B cell (primary cell): ENCODE measurements around the gene ATG13. TPM values are rescaled to one million over a fixed set of nuclear protein-coding genes. Genes with fewer than 3 reads are reported as not detected.

Experiments
- ATAC-seq: fragments of 200-7000 bp; cut with Tn5 transposase; one replicate; pipeline ENCODE4 v1.10.0; 2021; ENCODE audit warnings: low read depth, mild to moderate bottlenecking, moderate number of reproducible peaks, moderate library complexity
- CTCF ChIA-PET: fragments of 350-600 bp; sonication (Branson Sonifier 250); formaldehyde crosslinking; loops from one replicate; lab custom pipeline; 2021; ENCODE audit warnings: antibody characterized with exemption, inconsistent platforms; lab: Charles Lee
- POLR2A ChIA-PET: fragments of 350-600 bp; sonication (Branson Sonifier 250); formaldehyde crosslinking; loops from one replicate; lab custom pipeline; 2021; ENCODE audit warnings: antibody characterized with exemption; lab: Charles Lee
- DNase-seq: peaks from one replicate; pipeline ENCODE4 v3.0.0; 2013
- H2AFZ ChIP-seq: 2 replicates; pipeline ENCODE4 v1.6.1; 2012; ENCODE audit warnings: mild to moderate bottlenecking, low read depth, low read length; ENCODE audit not compliant: insufficient read depth, poor library complexity, severe bottlenecking
- H3K27ac ChIP-seq, 2 donors: 1 replicate in 1 of 2; 2 replicates in 1 of 2; pipeline ENCODE4 v1.5.1; 2012 to 2013; ENCODE audit warnings: low read length in 2 of 2, mild to moderate bottlenecking in 2 of 2, moderate library complexity in 1 of 2
- H3K27me3 ChIP-seq, 4 experiments: fragments of 200-600 bp in 1 of 4; sonication (generic) in 1 of 4; replicated peaks in 1 of 4; 1 replicate in 2 of 4; 2 replicates in 2 of 4; pipeline versions ENCODE4 v1.6.1 to v1.7.0; 2013 to 2016; ENCODE audit warnings: low read length in 3 of 4, mild to moderate bottlenecking in 2 of 4, mixed read lengths in 1 of 4, moderate library complexity in 1 of 4; ENCODE audit not compliant: insufficient read depth in 4 of 4, control insufficient read depth in 3 of 4; ENCODE audit errors: control extremely low read depth in 1 of 4
- H3K36me3 ChIP-seq, 2 experiments: replicated peaks in 1 of 2; 1 replicate in 1 of 2; 2 replicates in 1 of 2; pipeline versions ENCODE4 v1.6.1 to v1.7.1; 2013; ENCODE audit warnings: low read length in 1 of 2; ENCODE audit not compliant: insufficient read depth in 2 of 2, control insufficient read depth in 1 of 2; ENCODE audit errors: control extremely low read depth in 1 of 2, extremely low read depth in 1 of 2
- H3K4me1 ChIP-seq, 2 donors: fragments of 200-600 bp in 1 of 2; sonication (generic) in 1 of 2; 1 replicate in 1 of 2; 2 replicates in 1 of 2; pipeline versions ENCODE4 v1.5.1 to v1.6.1; 2013 to 2017; ENCODE audit warnings: low read length in 2 of 2; ENCODE audit not compliant: control insufficient read depth in 2 of 2, insufficient read depth in 2 of 2
- H3K4me2 ChIP-seq: replicated peaks from 2 replicates; pipeline ENCODE3; 2012; ENCODE audit warnings: mild to moderate bottlenecking, low read depth, low read length; ENCODE audit not compliant: poor library complexity, severe bottlenecking
- H3K4me3 ChIP-seq, 5 experiments: fragments of 200-600 bp in 1 of 5; sonication (generic) in 1 of 5; 1 replicate in 3 of 5; 2 replicates in 2 of 5; pipeline versions ENCODE4 v1.5.1 to v1.7.0; 2011 to 2016; ENCODE audit warnings: low read length in 4 of 5, mild to moderate bottlenecking in 4 of 5, low read depth in 2 of 5, control low read depth in 1 of 5, moderate library complexity in 1 of 5; ENCODE audit not compliant: insufficient read depth in 1 of 5; ENCODE audit errors: control extremely low read depth in 1 of 5, extremely low read depth in 1 of 5
- H3K79me2 ChIP-seq: fragments of 200-600 bp; sonication (generic); one replicate; pipeline ENCODE4 v1.6.0; 2016; ENCODE audit warnings: low read length; ENCODE audit not compliant: control insufficient read depth, insufficient read depth
- H3K9ac ChIP-seq: fragments of 200-600 bp; sonication (generic); 2 replicates; pipeline ENCODE4 v1.6.1; 2017; ENCODE audit warnings: mild to moderate bottlenecking, low read length, moderate library complexity
- H3K9me3 ChIP-seq, 3 donors: one replicate each; pipeline versions ENCODE4 v1.6.1 to v1.7.1; 2013; ENCODE audit warnings: low read length in 2 of 3; ENCODE audit not compliant: control insufficient read depth in 2 of 3, insufficient read depth in 1 of 3; ENCODE audit errors: control extremely low read depth in 1 of 3
- H4K20me1 ChIP-seq: 2 replicates; pipeline ENCODE4 v1.6.0; 2012; ENCODE audit warnings: mild to moderate bottlenecking, low read length; ENCODE audit not compliant: insufficient read depth, control insufficient read depth, poor library complexity, severe bottlenecking
- H3K27ac Mint-ChIP-seq: one replicate; pipeline ENCODE4 v1.8.0; 2021; ENCODE audit warnings: mixed read lengths
- H3K27me3 Mint-ChIP-seq: one replicate; pipeline ENCODE4 v1.8.0; 2021; ENCODE audit warnings: mixed read lengths
- H3K4me1 Mint-ChIP-seq: one replicate; pipeline ENCODE4 v1.8.0; 2021; ENCODE audit warnings: mixed read lengths
- H3K4me3 Mint-ChIP-seq: one replicate; pipeline ENCODE4 v1.8.0; 2021; ENCODE audit warnings: mixed read lengths
- H3K9me3 Mint-ChIP-seq: one replicate; pipeline ENCODE4 v1.8.0; 2022; ENCODE audit warnings: mixed read lengths; ENCODE audit not compliant: insufficient read depth
- CTCF ChIP-seq: fragments of 200-600 bp; IDR thresholded peaks from one replicate; pipeline ENCODE4 v1.8.0; 2022; ENCODE audit warnings: antibody characterized with exemption, mild to moderate bottlenecking
- EZH2 ChIP-seq: IDR thresholded peaks from 2 replicates; pipeline ENCODE4 v1.6.1; 2012; ENCODE audit warnings: borderline replicate concordance, low read depth, mild to moderate bottlenecking, moderate library complexity, low read length; ENCODE audit not compliant: insufficient read depth, poor library complexity, severe bottlenecking
- WGBS: methylation state at CpG from one replicate; pipeline ENCODE4 v1.1.5; 2013; ENCODE audit warnings: missing lambda C conversion rate; ENCODE audit not compliant: insufficient coverage; 5-methylcytosine and 5-hydroxymethylcytosine counted together
- intact Hi-C: fragments of 100-400 bp; cut with micrococcal nuclease; formaldehyde crosslinking; loops from one replicate; pipeline ENCODE4 v1.10.0; 2022
- polyA plus RNA-seq: library from polyadenylated mRNA; depleted of rRNA; stranded (reverse); fragments of >200 nt; gene quantifications from 2 replicates; pipeline ENCODE4 v1.2.3, GENCODE V29; 2012
- total RNA-seq, 2 donors: library from RNA; stranded (reverse); fragments of 120-200 nt in 1 of 2; gene quantifications; 1 replicate in 1 of 2; 2 replicates in 1 of 2; pipeline versions ENCODE4 v1.2.3 to v1.2.4, GENCODE V29; 2013 to 2022

ATG13 gene
- total and polyA plus RNA-seq, 2 donors (not counting 1 experiment from before 2014, with no cell fraction given): 48.5 to 88.8 TPM

- Histone ChIP-seq H3K4me1 (peaks cover 9% of the 10 kb centered on the region in 2 donors), H3K36me3 (no peaks in the 10 kb centered on the region), H3K4me2 (no peak overlapping the region), H3K9ac (no peak overlapping the region), H3K79me2 (no peaks in the 10 kb centered on the region), H3K27ac (no peak overlapping the region), H3K9me3 (peaks cover 0 to 9% (median 8%) of the 10 kb centered on the region in 3 donors), H4K20me1 (no peaks in the 10 kb centered on the region), H2AFZ (no peak overlapping the region), H3K4me3 (no peak overlapping the region), H3K27me3 (no peaks in the 10 kb centered on the region)
- DNase-seq (no peak), ATAC-seq (no peak)
- TF ChIP-seq CTCF (no peak), EZH2 (no peak)
- H3K9me3 Mint-ChIP-seq: peaks cover 4% of the 10 kb centered on the region
- POLR2A ChIA-PET: no interaction called here
- CTCF ChIA-PET: no interaction called here
- no CpG with 5 or more reads among the region's 3 CpGs for WGBS
- H3K27me3 Mint-ChIP-seq: no peaks in the 10 kb centered on the region
- intact Hi-C loops: no loop called here
- peaks cover 9% of the 10 kb centered on the region for H3K4me1 Mint-ChIP-seq
- H3K27ac Mint-ChIP-seq: no peak overlapping the region
- H3K4me3 Mint-ChIP-seq: no peak overlapping the region
Measured at GRCh38 chr11:46600194-46600960, 17.0 kb upstream of the ATG13 start.

- intact Hi-C loops: no loop called here
- no peak overlapping the region for H3K4me3 ChIP-seq
- H3K27me3 ChIP-seq: no peaks in the 10 kb centered on the region
- peaks cover 9% of the 10 kb centered on the region in 2 donors for H3K4me1 ChIP-seq
- CTCF ChIA-PET: no interaction called here
- Mint-ChIP-seq H3K4me1 (peaks cover 9% of the 10 kb centered on the region), H3K27me3 (no peaks in the 10 kb centered on the region), H3K9me3 (peaks cover 4% of the 10 kb centered on the region), H3K4me3 (no peak overlapping the region), H3K27ac (no peak overlapping the region)
- peaks cover 0 to 9% (median 8%) of the 10 kb centered on the region in 3 donors for H3K9me3 ChIP-seq
- DNase-seq (no peak), ATAC-seq (no peak)
- no peaks in the 10 kb centered on the region for H3K36me3 ChIP-seq
- H4K20me1 ChIP-seq: no peaks in the 10 kb centered on the region
- WGBS: no CpG with 5 or more reads among the region's 1 CpG
- H3K9ac ChIP-seq: no peak overlapping the region
- TF ChIP-seq EZH2 (no peak), CTCF (no peak)
- no peak overlapping the region for H2AFZ ChIP-seq
- POLR2A ChIA-PET: no interaction called here
- H3K79me2 ChIP-seq: no peaks in the 10 kb centered on the region
- H3K4me2 ChIP-seq: no peak overlapping the region
- H3K27ac ChIP-seq: no peak overlapping the region
Measured at GRCh38 chr11:46601129-46601528, 16.2 kb upstream of the ATG13 start.
